IPS-18c (cell line): ENCODE measurements around the gene GSTO2.

ENCODE experiments used
- H3K4me3 ChIP-seq: 2 replicates; pipeline ENCODE4 v1.7.0; 2013; ENCODE audit warnings: low read depth, mild to moderate bottlenecking, low read length, moderate library complexity; ENCODE audit not compliant: insufficient read depth
- H3K9me3 ChIP-seq: one replicate; pipeline ENCODE4 v1.6.1; 2013; ENCODE audit warnings: mild to moderate bottlenecking, low read length, moderate library complexity; ENCODE audit not compliant: control insufficient read depth, insufficient read depth

GSTO2 gene

GRCh38 chr10:104339469-104340110 lies 70.6 kb downstream of the GSTO2 start:
- Histone ChIP-seq H3K4me3 (peak overlapping the region; percentile 82; the same call in 1 of the 2 replicates), H3K9me3 (no peaks in the 10 kb centered on the region)

DNA sequence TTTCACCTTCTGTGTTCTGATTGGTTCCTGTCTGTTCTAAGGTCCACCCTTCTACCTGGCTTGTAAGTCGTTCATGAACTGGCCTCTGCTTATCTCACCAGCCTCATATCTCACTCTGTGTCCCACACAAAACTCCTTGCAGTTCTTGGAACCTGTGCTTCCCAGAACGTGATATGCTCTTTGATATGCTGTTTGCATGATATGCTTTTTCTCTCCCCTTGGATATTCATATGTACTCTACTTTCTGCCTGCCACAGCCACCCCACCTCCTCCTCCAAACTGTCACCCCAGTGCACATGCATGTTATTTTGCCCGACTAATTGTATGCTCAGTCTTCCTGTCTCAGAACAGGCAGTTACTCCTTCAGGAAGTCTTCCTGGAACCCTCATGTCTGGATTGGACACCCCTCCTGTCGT lies 71.1 kb downstream of the GSTO2 start:
- no peak overlapping the region for H3K4me3 ChIP-seq

DNA sequence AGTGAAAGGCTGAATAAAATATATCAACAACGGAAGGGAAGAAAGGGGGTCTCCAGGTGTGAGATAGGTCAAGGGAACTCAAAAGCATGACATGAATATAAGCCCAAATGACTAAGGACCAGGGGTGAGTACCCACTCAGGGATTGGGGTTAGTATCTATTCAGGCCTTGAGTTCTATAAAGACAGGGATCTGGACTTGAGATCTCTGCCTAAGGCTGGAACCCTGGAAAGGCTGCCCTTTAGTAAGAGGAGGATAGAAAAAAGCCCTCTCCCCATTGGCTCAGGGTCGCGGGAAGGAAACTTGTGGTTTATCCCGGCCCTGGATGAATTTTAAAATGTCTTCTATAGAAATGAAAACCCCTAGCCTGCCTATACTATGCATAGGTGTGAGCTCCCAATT lies 71.7 kb downstream of the GSTO2 start:
- H3K9me3 ChIP-seq, result no peaks in the 10 kb centered on the region
- no peak overlapping the region for H3K4me3 ChIP-seq

More for the DNA sequence above, 71.1 kb downstream of the GSTO2 start:
- no peaks in the 10 kb centered on the region for H3K9me3 ChIP-seq

DNA sequence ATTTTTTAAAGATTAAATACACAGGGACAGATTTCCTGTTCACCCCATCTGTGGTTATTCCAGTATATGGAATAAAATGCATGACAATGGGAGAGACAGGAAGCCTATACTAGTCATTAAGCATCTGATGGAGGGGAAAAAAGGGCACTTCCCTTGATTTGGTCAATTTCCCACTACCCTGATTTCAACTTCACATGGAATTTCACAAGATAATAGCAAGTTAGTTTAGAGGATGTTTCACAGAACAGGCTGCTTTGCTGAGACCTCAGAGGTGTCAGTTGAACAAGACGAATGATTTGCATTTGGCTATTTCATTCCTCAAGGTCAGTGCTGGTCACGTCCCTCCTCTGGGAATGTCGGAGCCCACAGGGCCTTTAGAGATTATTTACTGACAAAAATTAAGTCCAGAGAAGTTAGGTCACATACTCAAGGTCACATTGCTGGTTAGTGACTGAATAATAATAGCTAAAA lies 74.0 kb downstream of the GSTO2 start:
- Histone ChIP-seq H3K9me3 (no peaks in the 10 kb centered on the region), H3K4me3 (no peak overlapping the region)

DNA sequence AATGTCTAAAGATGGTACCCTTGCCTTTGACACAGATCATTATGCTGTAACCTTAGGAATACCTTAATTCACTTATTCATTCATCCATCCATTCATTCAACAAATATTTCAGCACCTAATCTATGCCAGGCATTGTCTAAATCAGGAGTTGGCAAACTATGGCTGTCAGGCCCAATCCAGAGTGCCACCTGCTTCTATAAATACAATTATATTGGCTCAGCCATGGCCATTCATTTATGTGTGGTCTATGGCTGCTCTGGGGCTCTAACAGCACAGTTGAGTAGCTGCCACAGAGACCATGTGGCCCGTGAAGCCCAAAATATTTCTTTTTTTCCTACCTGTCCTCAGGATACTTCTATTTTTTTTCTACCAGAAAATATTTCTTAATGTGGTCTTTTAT lies 75.2 kb downstream of the GSTO2 start:
- no peaks in the 10 kb centered on the region for H3K9me3 ChIP-seq
- H3K4me3 ChIP-seq, result no peak overlapping the region

GRCh38 chr10:104345515-104345914 lies 76.5 kb downstream of the GSTO2 start:
- no peaks in the 10 kb centered on the region for H3K9me3 ChIP-seq
- H3K4me3 ChIP-seq, result no peak overlapping the region

GRCh38 chr10:104345941-104346340 lies 77.0 kb downstream of the GSTO2 start:
- Histone ChIP-seq H3K9me3 (no peaks in the 10 kb centered on the region), H3K4me3 (no peak overlapping the region)

- H3K4me3 ChIP-seq, result no peak overlapping the region
- no peaks in the 10 kb centered on the region for H3K9me3 ChIP-seq
Measured at GRCh38 chr10:104347295-104348045, 78.5 kb downstream of the GSTO2 start.

- H3K9me3 ChIP-seq, result no peaks in the 10 kb centered on the region
- no peak overlapping the region for H3K4me3 ChIP-seq
Measured at GRCh38 chr10:104348601-104349000, 79.6 kb downstream of the GSTO2 start.

GRCh38 chr10:104349623-104350126 lies 80.7 kb downstream of the GSTO2 start:
- H3K4me3 ChIP-seq, result no peak overlapping the region
- no peaks in the 10 kb centered on the region for H3K9me3 ChIP-seq

GRCh38 chr10:104350127-104350635 lies 81.2 kb downstream of the GSTO2 start:
- Histone ChIP-seq H3K9me3 (no peaks in the 10 kb centered on the region), H3K4me3 (no peak overlapping the region)

- Histone ChIP-seq H3K4me3 (no peak overlapping the region), H3K9me3 (no peaks in the 10 kb centered on the region)
Measured at GRCh38 chr10:104351061-104351702, 82.2 kb downstream of the GSTO2 start.

DNA sequence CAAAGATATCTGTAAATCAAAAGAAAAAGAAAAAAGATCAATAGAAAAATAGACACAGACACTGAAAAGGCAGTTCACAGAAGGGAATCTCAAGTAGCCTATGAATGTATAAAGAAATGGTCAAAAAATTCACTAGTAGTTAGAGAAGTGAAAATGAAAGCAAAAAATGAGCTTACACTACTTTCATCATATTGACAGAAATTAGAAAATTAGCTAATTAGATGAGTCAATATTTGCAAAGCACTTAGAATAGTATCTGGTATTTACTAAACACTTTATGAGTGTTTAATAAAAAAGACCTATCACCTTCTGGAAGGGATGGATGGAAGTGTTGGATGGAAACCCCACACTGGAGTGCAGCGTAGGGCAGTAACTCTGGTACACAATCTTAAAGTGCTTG lies 82.9 kb downstream of the GSTO2 start:
- Histone ChIP-seq H3K9me3 (no peaks in the 10 kb centered on the region), H3K4me3 (no peak overlapping the region)

DNA sequence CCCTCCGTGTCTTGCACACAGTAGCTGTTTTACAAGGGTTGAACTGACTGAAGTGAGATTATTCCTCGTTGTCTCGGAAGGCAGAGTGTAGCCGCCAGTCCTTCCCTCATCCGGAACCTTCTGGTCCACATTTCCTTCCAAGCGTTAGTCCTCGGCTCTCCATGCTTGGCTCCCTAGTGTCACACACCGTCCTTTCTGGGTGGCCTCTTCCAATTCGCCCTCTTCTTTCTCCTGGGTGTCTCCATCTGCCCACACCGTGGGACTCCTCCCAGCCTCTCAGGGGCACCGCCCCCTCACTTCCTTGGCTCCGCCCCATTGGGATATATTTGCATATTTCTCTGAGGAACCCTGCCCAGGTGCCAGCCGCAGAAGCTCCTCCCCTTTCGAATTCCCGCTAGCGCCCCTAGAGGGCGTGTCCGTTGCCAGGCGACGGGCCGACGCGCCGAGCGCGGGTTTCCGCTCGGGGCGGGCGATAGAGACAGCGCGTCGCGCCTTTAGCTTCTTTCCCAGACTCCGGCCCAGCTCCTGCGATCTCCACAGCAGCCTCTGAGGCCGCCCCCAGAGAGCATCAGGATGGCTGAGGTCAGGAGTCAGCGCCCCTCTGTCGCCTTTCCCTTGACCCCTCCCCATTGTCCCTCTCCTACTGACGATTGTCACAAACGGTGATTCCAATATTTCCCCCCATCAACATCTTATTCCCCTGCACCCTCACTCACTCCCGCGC lies 84.5 kb downstream of the GSTO2 start, which contains the start of gene CFAP58:
TSS of gene CFAP58 (plus strand) at position 509 of the 724 bp plus-strand sequence. CDS start at position 574, 65 bp downstream.
- H3K9me3 ChIP-seq, result no peaks in the 10 kb centered on the region
- H3K4me3 ChIP-seq, result peak within 1 kb of the TSS; percentile 26; the same call in 1 of the 2 replicates
